Measurements from ENCODE around the gene TMEM33. TPM values are rescaled to one million over a fixed set of nuclear protein-coding genes. Genes with fewer than 3 reads are reported as not detected.
"Not testable (repeated sequence)": the region's sequence is repeated elsewhere in the genome, so short reads cannot be mapped to it uniquely, and the experiment has no call there.

Gene TMEM33
- total RNA-seq (10 to 100 TPM; 26.1 to 29.5 TPM), total RNA-seq (55.7 to 69.1 reads per million in 2 donors)

GRCh38 chr4:41934901-41935651 lies at the start of gene TMEM33:
TMEM33 (plus strand) TSS chr4:41935429; CDS start chr4:41935485, 56 bp downstream.
- Mint-ChIP-seq H3K4me3 (peak within 1 kb of the TSS; percentile 94), H3K4me1 (peaks cover 27% of the 10 kb centered on the region)
- peak; percentile 94 for ATAC-seq

GRCh38 chr4:41885456-41885855 lies 49.8 kb upstream of the TMEM33 start:
- no peaks in the 10 kb centered on the region for H3K9me3 ChIP-seq (ENCODE audit: control insufficient read depth, low read length, poor library complexity, severe bottlenecking)
- DNase-seq, result no peak
- H3K4me1 Mint-ChIP-seq, result peaks cover 9% of the 10 kb centered on the region
- H3K36me3 Mint-ChIP-seq (ENCODE audit: low read depth), result peaks cover 3% of the 10 kb centered on the region
- H3K4me3 Mint-ChIP-seq, result no peak overlapping the region
- no peak overlapping the region for H3K27ac Mint-ChIP-seq
- H3K27me3 Mint-ChIP-seq, result peaks cover 61% of the 10 kb centered on the region
- ATAC-seq, result no peak

More at GRCh38 chr4:41934901-41935651, at the start of gene TMEM33:
- Mint-ChIP-seq H3K27me3 (no peaks in the 10 kb centered on the region), H3K36me3 (ENCODE audit: low read depth) (no peaks in the 10 kb centered on the region), H3K27ac (peak within 1 kb of the TSS; percentile 97)
- H3K9me3 ChIP-seq (ENCODE audit: control insufficient read depth, low read length, poor library complexity, severe bottlenecking), result no peaks in the 10 kb centered on the region
- DNase-seq, result peak; percentile 44 to 63 (median 48)

- peaks cover 63% of the 10 kb centered on the region for H3K27me3 Mint-ChIP-seq
- ATAC-seq (no peak), DNase-seq (no peak)
- no peak overlapping the region for H3K27ac Mint-ChIP-seq
- peaks cover 2% of the 10 kb centered on the region for H3K4me1 Mint-ChIP-seq
- no peaks in the 10 kb centered on the region for H3K36me3 Mint-ChIP-seq (ENCODE audit: low read depth)
- no peak overlapping the region for H3K4me3 Mint-ChIP-seq
- H3K9me3 ChIP-seq (ENCODE audit: control insufficient read depth, low read length, poor library complexity, severe bottlenecking), result no peaks in the 10 kb centered on the region
Observed at GRCh38 chr4:41887277-41887676, 48.0 kb upstream of the TMEM33 start.

- peaks cover 2% of the 10 kb centered on the region for H3K4me1 Mint-ChIP-seq
- DNase-seq (no peak), ATAC-seq (no peak)
- H3K4me3 Mint-ChIP-seq, result no peak overlapping the region
- H3K36me3 Mint-ChIP-seq (ENCODE audit: low read depth), result no peaks in the 10 kb centered on the region
- H3K9me3 ChIP-seq (ENCODE audit: control insufficient read depth, low read length, poor library complexity, severe bottlenecking), result no peaks in the 10 kb centered on the region
- H3K27me3 Mint-ChIP-seq, result peaks cover 68% of the 10 kb centered on the region
- no peak overlapping the region for H3K27ac Mint-ChIP-seq
Observed at GRCh38 chr4:41887821-41888686, 47.2 kb upstream of the TMEM33 start.

GRCh38 chr4:41888687-41889074 lies 46.5 kb upstream of the TMEM33 start:
- H3K4me3 Mint-ChIP-seq, result no peak overlapping the region
- no peak overlapping the region for H3K27ac Mint-ChIP-seq
- DNase-seq (no peak), ATAC-seq (no peak)
- H3K9me3 ChIP-seq (ENCODE audit: control insufficient read depth, low read length, poor library complexity, severe bottlenecking), result no peaks in the 10 kb centered on the region
- H3K27me3 Mint-ChIP-seq, result peaks cover 67% of the 10 kb centered on the region
- H3K4me1 Mint-ChIP-seq, result peaks cover 2% of the 10 kb centered on the region
- H3K36me3 Mint-ChIP-seq (ENCODE audit: low read depth), result no peaks in the 10 kb centered on the region

GRCh38 chr4:41889317-41889716 lies 45.9 kb upstream of the TMEM33 start:
- Mint-ChIP-seq H3K27me3 (peaks cover 74% of the 10 kb centered on the region), H3K4me1 (peaks cover 2% of the 10 kb centered on the region), H3K27ac (no peak overlapping the region), H3K36me3 (ENCODE audit: low read depth) (no peaks in the 10 kb centered on the region), H3K4me3 (no peak overlapping the region)
- no peaks in the 10 kb centered on the region for H3K9me3 ChIP-seq (ENCODE audit: control insufficient read depth, low read length, poor library complexity, severe bottlenecking)
- DNase-seq, result no peak
- no peak for ATAC-seq

- no peak overlapping the region for H3K27ac Mint-ChIP-seq
- DNase-seq (no peak), ATAC-seq (no peak)
- H3K27me3 Mint-ChIP-seq, result peaks cover 71% of the 10 kb centered on the region
- H3K36me3 Mint-ChIP-seq (ENCODE audit: low read depth), result no peaks in the 10 kb centered on the region
- no peaks in the 10 kb centered on the region for H3K9me3 ChIP-seq (ENCODE audit: control insufficient read depth, low read length, poor library complexity, severe bottlenecking)
- no peak overlapping the region for H3K4me3 Mint-ChIP-seq
- H3K4me1 Mint-ChIP-seq, result peaks cover 2% of the 10 kb centered on the region
Observed at GRCh38 chr4:41890085-41890484, 45.1 kb upstream of the TMEM33 start.

- Mint-ChIP-seq H3K27ac (no peak overlapping the region), H3K4me3 (no peak overlapping the region), H3K4me1 (no peaks in the 10 kb centered on the region), H3K36me3 (ENCODE audit: low read depth) (no peaks in the 10 kb centered on the region), H3K27me3 (peaks cover 27% of the 10 kb centered on the region)
- ATAC-seq (no peak), DNase-seq (no peak)
- H3K9me3 ChIP-seq (ENCODE audit: control insufficient read depth, low read length, poor library complexity, severe bottlenecking), result no peaks in the 10 kb centered on the region
Observed at GRCh38 chr4:41896648-41897047, 38.6 kb upstream of the TMEM33 start.

GRCh38 chr4:41897698-41898097 lies 37.5 kb upstream of the TMEM33 start:
- ATAC-seq (no peak), DNase-seq (no peak)
- Mint-ChIP-seq H3K36me3 (ENCODE audit: low read depth) (no peaks in the 10 kb centered on the region), H3K27ac (no peak overlapping the region), H3K4me1 (no peaks in the 10 kb centered on the region), H3K4me3 (no peak overlapping the region), H3K27me3 (peaks cover 22% of the 10 kb centered on the region)
- no peaks in the 10 kb centered on the region for H3K9me3 ChIP-seq (ENCODE audit: control insufficient read depth, low read length, poor library complexity, severe bottlenecking)

GRCh38 chr4:41909136-41909535 lies 26.1 kb upstream of the TMEM33 start:
- not testable (repeated sequence) for H3K4me1 Mint-ChIP-seq; H3K4me3 Mint-ChIP-seq; ATAC-seq; DNase-seq; H3K9me3 ChIP-seq (ENCODE audit: control insufficient read depth, low read length, poor library complexity, severe bottlenecking); H3K36me3 Mint-ChIP-seq (ENCODE audit: low read depth); H3K27ac Mint-ChIP-seq; H3K27me3 Mint-ChIP-seq

GRCh38 chr4:41912546-41912945 lies 22.7 kb upstream of the TMEM33 start:
- no peaks in the 10 kb centered on the region for H3K9me3 ChIP-seq (ENCODE audit: control insufficient read depth, low read length, poor library complexity, severe bottlenecking)
- no peak for DNase-seq

GRCh38 chr4:41913509-41913908 lies 21.7 kb upstream of the TMEM33 start:
- ATAC-seq, result no peak
- Mint-ChIP-seq H3K27ac (no peak overlapping the region), H3K4me3 (no peak overlapping the region), H3K36me3 (ENCODE audit: low read depth) (no peaks in the 10 kb centered on the region), H3K4me1 (peaks cover 3% of the 10 kb centered on the region), H3K27me3 (peaks cover 7% of the 10 kb centered on the region)
- no peaks in the 10 kb centered on the region for H3K9me3 ChIP-seq (ENCODE audit: control insufficient read depth, low read length, poor library complexity, severe bottlenecking)
- DNase-seq, result no peak

More at GRCh38 chr4:41912546-41912945, 22.7 kb upstream of the TMEM33 start:
- no peak for ATAC-seq
- no peak overlapping the region for H3K4me3 Mint-ChIP-seq
- H3K4me1 Mint-ChIP-seq, result peaks cover 3% of the 10 kb centered on the region
- H3K27me3 Mint-ChIP-seq, result peaks cover 1% of the 10 kb centered on the region
- H3K27ac Mint-ChIP-seq, result no peak overlapping the region
- H3K36me3 Mint-ChIP-seq (ENCODE audit: low read depth), result no peaks in the 10 kb centered on the region

- Mint-ChIP-seq H3K36me3 (ENCODE audit: low read depth) (no peaks in the 10 kb centered on the region), H3K27ac (no peak overlapping the region), H3K4me3 (no peak overlapping the region), H3K4me1 (peaks cover 3% of the 10 kb centered on the region), H3K27me3 (peaks cover 16% of the 10 kb centered on the region)
- ATAC-seq (no peak), DNase-seq (no peak)
- H3K9me3 ChIP-seq (ENCODE audit: control insufficient read depth, low read length, poor library complexity, severe bottlenecking), result no peaks in the 10 kb centered on the region
Observed at GRCh38 chr4:41918278-41918677, 17.0 kb upstream of the TMEM33 start.
